ENCODE results near the gene RGS17.

The RGS17 gene

GRCh38 chr6:153162646-153163045, 31.6 kb upstream of the RGS17 start:
- no peaks in the 10 kb centered on the region for H3K36me3 Mint-ChIP-seq (ENCODE audit: low read depth)
- H3K9me3 Mint-ChIP-seq = no peaks in the 10 kb centered on the region
- TF ChIP-seq CTCF (IDR thresholded peaks at IDR 0.05; ENCODE audit: unreplicated experiment in 3 of 3) = no peak
- no peaks in the 10 kb centered on the region for H3K27me3 Mint-ChIP-seq (ENCODE audit: low read depth)
- no peak overlapping the region for H3K27ac Mint-ChIP-seq
- H3K4me3 Mint-ChIP-seq = no peak overlapping the region
- no peaks in the 10 kb centered on the region for H3K4me1 Mint-ChIP-seq

DNA sequence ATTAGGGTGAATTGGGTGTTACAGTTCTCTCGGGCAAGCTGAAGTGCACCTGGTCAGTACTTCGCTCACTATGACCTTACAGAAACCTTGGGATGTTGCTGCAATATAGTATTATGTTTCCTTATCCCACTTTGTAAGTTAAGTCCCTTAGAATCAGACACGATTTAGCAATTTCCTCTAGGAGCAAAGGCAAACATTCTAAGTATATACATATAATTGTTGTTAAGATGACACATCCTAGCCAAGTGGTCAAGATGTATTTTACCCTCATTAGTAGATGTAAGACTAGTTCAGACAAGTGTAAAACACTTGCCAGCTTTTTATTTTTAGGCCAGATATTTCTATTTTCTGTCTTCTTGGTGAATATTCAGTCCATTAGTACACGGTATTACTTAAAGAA, 31.1 kb upstream of the RGS17 start:
- Mint-ChIP-seq H3K36me3 (ENCODE audit: low read depth) (no peaks in the 10 kb centered on the region), H3K9me3 (no peaks in the 10 kb centered on the region), H3K4me3 (no peak overlapping the region), H3K27ac (no peak overlapping the region), H3K4me1 (no peaks in the 10 kb centered on the region), H3K27me3 (ENCODE audit: low read depth) (no peaks in the 10 kb centered on the region)
- no peak for TF ChIP-seq CTCF (IDR thresholded peaks at IDR 0.05; ENCODE audit: unreplicated experiment in 3 of 3)

DNA sequence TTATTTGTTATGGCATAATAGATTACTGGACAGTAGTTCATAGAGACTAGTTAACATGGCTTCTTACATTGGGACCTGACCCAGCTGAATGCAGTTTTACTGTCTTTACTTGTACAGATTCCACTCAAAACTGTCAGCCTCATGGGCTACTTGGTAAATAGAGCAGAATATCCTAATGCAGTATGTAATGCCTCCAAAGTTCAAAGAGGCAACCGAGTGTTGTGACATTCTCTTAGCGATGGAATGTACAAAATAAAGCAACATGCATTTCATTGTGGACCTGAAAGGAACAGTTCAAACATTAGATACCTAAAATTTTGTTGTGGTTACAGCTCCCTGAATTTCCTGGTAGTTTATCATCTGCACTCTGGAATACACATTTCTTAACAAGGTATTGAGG, 29.1 kb upstream of the RGS17 start:
- H3K4me1 Mint-ChIP-seq = no peaks in the 10 kb centered on the region
- H3K36me3 Mint-ChIP-seq (ENCODE audit: low read depth) = no peaks in the 10 kb centered on the region
- H3K4me3 Mint-ChIP-seq = no peak overlapping the region

DNA sequence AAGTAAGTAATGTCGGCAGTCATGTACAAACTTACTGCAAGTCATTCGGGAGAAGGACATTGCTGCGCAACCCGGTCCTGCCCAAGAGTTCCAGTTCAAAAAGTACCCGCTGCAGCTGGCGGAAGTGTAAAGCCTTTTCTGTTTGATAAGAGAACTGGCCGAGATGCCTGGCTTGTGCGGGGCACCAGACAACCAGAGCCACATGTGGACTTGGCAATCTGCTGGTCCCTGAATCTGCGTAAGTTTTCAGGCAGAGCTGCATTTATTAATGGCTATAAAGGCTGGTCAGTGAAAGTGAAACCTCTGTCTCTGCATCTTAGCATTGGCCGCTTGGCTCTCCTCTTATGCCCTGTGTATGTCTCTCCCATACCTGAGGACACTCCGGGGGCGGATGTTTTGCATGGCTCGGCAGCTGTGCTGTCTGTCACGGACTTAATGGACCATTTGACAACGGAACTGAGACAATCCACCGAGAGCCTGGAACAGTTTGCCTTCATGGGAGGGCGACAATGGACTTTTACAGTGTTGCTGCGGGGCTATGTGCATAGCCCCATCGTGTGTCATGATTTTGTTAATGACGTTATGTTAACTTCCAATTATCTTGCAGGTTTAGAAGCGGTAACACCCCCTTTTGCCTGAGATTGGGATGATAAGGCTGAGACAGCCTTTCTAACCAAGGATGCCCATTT, 19.8 kb upstream of the RGS17 start:
- TF ChIP-seq CTCF (IDR thresholded peaks at IDR 0.05; ENCODE audit: unreplicated experiment in 3 of 3) = no peak
- Mint-ChIP-seq H3K4me3 (peak overlapping the region; percentile 62 to 73 (median 72)), H3K9me3 (no peaks in the 10 kb centered on the region), H3K27ac (no peak overlapping the region), H3K4me1 (no peaks in the 10 kb centered on the region), H3K36me3 (ENCODE audit: low read depth) (no peaks in the 10 kb centered on the region), H3K27me3 (ENCODE audit: low read depth) (peaks cover 21% of the 10 kb centered on the region)

More for the DNA sequence above, 29.1 kb upstream of the RGS17 start:
- Mint-ChIP-seq H3K27me3 (ENCODE audit: low read depth) (no peaks in the 10 kb centered on the region), H3K27ac (no peak overlapping the region), H3K9me3 (no peaks in the 10 kb centered on the region)
- TF ChIP-seq CTCF (IDR thresholded peaks at IDR 0.05; ENCODE audit: unreplicated experiment in 3 of 3) = no peak

DNA sequence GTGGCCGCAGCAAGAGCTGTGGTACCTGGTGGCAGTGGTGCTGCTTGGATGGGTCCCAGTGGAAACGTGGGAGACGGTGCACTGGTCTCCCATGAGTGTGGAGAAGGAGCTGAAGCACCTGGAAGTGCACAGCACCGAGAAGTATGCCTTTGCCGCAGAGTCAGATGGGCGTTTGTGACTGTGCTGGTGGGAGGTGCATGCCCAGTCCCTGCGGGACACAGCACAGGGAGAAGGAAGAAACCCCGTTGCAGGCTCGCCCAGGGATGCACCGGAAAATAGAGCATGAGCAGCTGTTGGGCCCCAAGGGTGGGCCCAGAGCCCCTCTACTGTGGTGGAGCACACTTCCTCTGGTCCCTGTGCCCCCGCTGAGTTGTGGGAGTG, 19.3 kb upstream of the RGS17 start:
- Mint-ChIP-seq H3K9me3 (no peaks in the 10 kb centered on the region), H3K4me1 (no peaks in the 10 kb centered on the region), H3K27ac (no peak overlapping the region), H3K4me3 (peak overlapping the region in 2 of 3 experiments; percentile 47 to 72), H3K36me3 (ENCODE audit: low read depth) (no peaks in the 10 kb centered on the region), H3K27me3 (ENCODE audit: low read depth) (peaks cover 21% of the 10 kb centered on the region)
- TF ChIP-seq CTCF (IDR thresholded peaks at IDR 0.05; ENCODE audit: unreplicated experiment in 3 of 3) = no peak

GRCh38 chr6:153149891-153150290, 18.8 kb upstream of the RGS17 start:
- Mint-ChIP-seq H3K4me3 (peak overlapping the region in 1 of 3 experiments; percentile 21), H3K9me3 (no peaks in the 10 kb centered on the region), H3K27me3 (ENCODE audit: low read depth) (peaks cover 21% of the 10 kb centered on the region), H3K4me1 (no peaks in the 10 kb centered on the region), H3K27ac (no peak overlapping the region), H3K36me3 (ENCODE audit: low read depth) (no peaks in the 10 kb centered on the region)
- no peak for TF ChIP-seq CTCF (IDR thresholded peaks at IDR 0.05; ENCODE audit: unreplicated experiment in 3 of 3)

Data from nephron (organoid).